ENCODE measurements around the gene WASF2.

DNA sequence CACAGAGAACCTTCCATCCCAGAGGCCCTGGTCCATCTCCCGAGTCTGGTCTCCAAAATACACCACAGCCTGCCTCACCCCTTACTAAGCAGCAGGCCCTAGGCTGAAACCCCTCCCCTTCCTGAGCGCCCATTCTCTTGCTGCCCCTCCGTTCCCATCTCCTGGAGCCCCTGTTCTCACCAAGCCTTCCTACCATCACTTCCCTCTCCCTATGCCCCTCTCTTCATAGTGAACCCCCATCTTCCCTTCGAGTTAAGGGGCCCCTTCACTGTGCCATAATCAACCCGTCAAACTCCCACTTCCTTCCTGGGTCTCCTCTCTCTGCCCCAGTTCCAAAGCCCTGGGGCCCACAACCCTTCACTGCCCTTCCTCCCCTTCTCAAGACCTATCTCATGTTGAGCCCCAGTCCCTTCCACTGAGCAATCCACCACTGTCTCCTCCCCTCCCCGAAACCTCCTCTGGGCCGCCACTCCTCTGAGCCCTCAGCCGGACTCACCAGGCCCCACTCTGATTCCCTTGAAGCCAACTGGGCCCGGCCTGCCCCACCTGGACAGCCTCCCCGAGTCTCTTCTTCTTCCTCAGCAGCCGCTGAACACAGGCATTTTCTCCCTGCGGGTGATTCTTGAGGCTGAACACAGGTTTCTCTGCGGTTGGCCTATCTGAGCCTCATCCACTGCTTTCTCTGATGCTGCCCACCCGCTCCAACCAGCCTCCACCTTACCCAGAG lies 42.2 kb upstream of the WASF2 start:
- TF ChIP-seq, protein P1, sequence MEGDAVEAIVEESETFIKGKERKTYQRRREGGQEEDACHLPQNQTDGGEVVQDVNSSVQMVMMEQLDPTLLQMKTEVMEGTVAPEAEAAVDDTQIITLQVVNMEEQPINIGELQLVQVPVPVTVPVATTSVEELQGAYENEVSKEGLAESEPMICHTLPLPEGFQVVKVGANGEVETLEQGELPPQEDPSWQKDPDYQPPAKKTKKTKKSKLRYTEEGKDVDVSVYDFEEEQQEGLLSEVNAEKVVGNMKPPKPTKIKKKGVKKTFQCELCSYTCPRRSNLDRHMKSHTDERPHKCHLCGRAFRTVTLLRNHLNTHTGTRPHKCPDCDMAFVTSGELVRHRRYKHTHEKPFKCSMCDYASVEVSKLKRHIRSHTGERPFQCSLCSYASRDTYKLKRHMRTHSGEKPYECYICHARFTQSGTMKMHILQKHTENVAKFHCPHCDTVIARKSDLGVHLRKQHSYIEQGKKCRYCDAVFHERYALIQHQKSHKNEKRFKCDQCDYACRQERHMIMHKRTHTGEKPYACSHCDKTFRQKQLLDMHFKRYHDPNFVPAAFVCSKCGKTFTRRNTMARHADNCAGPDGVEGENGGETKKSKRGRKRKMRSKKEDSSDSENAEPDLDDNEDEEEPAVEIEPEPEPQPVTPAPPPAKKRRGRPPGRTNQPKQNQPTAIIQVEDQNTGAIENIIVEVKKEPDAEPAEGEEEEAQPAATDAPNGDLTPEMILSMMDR (IDR thresholded peaks at IDR 0.05; ENCODE audit: poor library complexity, severe bottlenecking) = no peak
- TF ChIP-seq EZH2 (IDR thresholded peaks at IDR 0.05; ENCODE audit: borderline replicate concordance, insufficient read depth, low read length, poor library complexity, severe bottlenecking) = no peak
- TF ChIP-seq RAD21 (conservative IDR thresholded peaks at IDR 0.05) = no peak
- TF ChIP-seq, protein P2, sequence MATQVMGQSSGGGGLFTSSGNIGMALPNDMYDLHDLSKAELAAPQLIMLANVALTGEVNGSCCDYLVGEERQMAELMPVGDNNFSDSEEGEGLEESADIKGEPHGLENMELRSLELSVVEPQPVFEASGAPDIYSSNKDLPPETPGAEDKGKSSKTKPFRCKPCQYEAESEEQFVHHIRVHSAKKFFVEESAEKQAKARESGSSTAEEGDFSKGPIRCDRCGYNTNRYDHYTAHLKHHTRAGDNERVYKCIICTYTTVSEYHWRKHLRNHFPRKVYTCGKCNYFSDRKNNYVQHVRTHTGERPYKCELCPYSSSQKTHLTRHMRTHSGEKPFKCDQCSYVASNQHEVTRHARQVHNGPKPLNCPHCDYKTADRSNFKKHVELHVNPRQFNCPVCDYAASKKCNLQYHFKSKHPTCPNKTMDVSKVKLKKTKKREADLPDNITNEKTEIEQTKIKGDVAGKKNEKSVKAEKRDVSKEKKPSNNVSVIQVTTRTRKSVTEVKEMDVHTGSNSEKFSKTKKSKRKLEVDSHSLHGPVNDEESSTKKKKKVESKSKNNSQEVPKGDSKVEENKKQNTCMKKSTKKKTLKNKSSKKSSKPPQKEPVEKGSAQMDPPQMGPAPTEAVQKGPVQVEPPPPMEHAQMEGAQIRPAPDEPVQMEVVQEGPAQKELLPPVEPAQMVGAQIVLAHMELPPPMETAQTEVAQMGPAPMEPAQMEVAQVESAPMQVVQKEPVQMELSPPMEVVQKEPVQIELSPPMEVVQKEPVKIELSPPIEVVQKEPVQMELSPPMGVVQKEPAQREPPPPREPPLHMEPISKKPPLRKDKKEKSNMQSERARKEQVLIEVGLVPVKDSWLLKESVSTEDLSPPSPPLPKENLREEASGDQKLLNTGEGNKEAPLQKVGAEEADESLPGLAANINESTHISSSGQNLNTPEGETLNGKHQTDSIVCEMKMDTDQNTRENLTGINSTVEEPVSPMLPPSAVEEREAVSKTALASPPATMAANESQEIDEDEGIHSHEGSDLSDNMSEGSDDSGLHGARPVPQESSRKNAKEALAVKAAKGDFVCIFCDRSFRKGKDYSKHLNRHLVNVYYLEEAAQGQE (IDR thresholded peaks at IDR 0.05; ENCODE audit: borderline replicate concordance) = no peak
- TF ChIP-seq SMC3 (conservative IDR thresholded peaks at IDR 0.05; ENCODE audit: poor library complexity) = no peak
- no peak for TF ChIP-seq POLR2AphosphoS5 (IDR thresholded peaks at IDR 0.05)
- no peak for TF ChIP-seq MXI1 (conservative IDR thresholded peaks at IDR 0.05; ENCODE audit: poor library complexity, severe bottlenecking)
- no peak for TF ChIP-seq TAF1 (IDR thresholded peaks at IDR 0.05; ENCODE audit: low read depth)
- no peak for TF ChIP-seq EP300 (conservative IDR thresholded peaks at IDR 0.05; ENCODE audit: poor library complexity, severe bottlenecking)
